Esophagus squamous epithelium (tissue), 4 donors: ENCODE data around the gene PCDH12.

Experiments
- POLR2A ChIP-seq, 4 donors: fragments of 450-650 bp; IDR thresholded peaks; one replicate each; pipeline ENCODE4 v1.6.1; 2017; ENCODE audit warnings: antibody characterized with exemption in 4 of 4, mild to moderate bottlenecking in 4 of 4, moderate library complexity in 3 of 4
- TF ChIP-seq, protein P1 (sequence below), 6 experiments: fragments of 450-650 bp in 4 of 6; fragments of 200-600 bp in 2 of 6; sonication (generic) in 2 of 6; IDR thresholded peaks; one replicate each; pipeline ENCODE4 v1.5.1; 2016 to 2019; ENCODE audit warnings: antibody characterized with exemption in 6 of 6, mild to moderate bottlenecking in 4 of 6, moderate library complexity in 4 of 6

GRCh38 chr5:141949511-141949910 lies 8.5 kb downstream of the PCDH12 start:
- TF ChIP-seq, protein P1, sequence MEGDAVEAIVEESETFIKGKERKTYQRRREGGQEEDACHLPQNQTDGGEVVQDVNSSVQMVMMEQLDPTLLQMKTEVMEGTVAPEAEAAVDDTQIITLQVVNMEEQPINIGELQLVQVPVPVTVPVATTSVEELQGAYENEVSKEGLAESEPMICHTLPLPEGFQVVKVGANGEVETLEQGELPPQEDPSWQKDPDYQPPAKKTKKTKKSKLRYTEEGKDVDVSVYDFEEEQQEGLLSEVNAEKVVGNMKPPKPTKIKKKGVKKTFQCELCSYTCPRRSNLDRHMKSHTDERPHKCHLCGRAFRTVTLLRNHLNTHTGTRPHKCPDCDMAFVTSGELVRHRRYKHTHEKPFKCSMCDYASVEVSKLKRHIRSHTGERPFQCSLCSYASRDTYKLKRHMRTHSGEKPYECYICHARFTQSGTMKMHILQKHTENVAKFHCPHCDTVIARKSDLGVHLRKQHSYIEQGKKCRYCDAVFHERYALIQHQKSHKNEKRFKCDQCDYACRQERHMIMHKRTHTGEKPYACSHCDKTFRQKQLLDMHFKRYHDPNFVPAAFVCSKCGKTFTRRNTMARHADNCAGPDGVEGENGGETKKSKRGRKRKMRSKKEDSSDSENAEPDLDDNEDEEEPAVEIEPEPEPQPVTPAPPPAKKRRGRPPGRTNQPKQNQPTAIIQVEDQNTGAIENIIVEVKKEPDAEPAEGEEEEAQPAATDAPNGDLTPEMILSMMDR (IDR thresholded peaks at IDR 0.05): no peak
- TF ChIP-seq POLR2A (IDR thresholded peaks at IDR 0.05): no peak
